CD4-positive, alpha-beta T cell treated with Interleukin-15 for 1 hour (primary cell): Measurements from ENCODE around the gene SELENON.

Experiments used
- DNase-seq: peaks from one replicate; pipeline ENCODE4 v3.0.0-alpha.2; 2020

The SELENON gene

GRCh38 chr1:25811384-25812082 lies 11.5 kb downstream of the SELENON start:
- no peak for DNase-seq

GRCh38 chr1:25813071-25813733 lies 13.2 kb downstream of the SELENON start:
- DNase-seq: no peak

DNA sequence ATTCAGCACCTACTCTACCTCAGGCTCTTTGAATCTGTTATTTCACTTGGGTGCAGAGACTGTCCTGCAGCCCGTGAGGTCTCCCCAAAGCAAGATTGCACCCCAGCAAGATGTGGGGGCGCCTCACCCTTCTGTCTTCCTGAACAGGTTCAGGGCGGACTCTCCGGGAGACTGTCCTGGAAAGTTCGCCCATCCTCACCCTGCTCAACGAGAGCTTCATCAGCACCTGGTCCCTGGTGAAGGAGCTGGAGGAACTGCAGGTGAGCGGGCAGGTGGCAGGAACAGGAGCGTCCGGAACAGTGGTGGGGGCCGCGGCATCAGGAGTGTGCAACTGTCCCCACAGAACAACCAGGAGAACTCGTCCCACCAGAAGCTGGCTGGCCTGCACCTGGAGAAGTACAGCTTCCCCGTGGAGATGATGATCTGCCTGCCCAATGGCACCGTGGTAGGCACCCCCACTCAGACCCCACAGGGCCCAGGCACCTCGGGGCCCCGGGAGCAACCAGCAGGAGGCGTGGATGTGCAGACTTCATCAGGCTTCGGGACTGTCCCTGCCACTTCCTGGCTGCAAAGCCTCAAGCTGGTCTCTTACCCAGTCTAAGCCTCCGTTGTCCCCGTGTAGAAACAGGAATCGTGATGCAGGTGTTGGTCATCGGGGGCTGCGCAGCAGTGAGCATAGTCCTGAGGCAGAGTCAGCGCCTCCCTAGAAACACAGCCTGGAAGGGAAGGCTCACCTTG lies 13.9 kb downstream of the SELENON start:
- DNase-seq: no peak

- no peak for DNase-seq
These were observed 14.6 kb downstream of the SELENON start for GRCh38 chr1:25814549-25815087.

DNA sequence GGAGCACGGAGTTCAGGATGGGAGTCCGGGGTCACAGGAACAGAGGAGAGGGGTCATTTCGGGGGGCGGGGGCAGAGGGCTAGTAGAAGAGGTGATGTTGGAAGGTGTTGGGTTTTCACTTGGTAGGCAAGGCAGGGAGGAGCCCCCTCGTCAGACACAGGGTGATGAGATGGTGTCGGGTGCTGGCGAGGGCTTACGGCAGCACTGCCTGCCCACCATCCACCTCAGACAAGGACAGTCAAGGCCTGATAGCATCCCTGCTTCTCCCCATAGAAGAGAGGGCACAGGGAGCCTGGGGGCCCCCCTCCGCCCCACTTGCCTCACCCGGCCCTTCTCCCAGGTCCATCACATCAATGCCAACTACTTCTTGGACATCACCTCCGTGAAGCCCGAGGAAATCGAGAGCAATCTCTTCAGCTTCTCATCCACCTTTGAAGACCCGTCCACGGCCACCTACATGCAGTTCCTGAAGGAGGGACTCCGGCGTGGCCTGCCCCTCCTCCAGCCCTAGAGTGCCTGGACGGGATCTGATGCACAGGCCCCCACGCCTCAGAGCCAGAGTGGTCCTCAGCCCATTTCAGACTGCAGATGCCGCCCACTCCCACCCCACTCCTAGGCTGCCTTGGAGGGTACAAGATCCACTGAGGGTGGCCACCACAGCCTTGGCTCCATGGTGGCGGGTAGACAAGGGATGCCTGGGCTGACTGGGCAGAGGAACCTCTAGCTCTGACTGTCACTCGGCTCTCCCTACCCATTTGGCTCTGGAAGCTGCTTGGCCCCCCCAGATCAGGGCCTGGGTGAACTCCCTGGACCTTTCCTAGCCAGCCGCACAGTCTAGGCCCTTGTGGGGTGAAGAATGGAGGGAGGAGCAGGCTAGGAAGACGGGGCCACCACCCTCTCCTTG lies 15.5 kb downstream of the SELENON start:
- DNase-seq: no peak

DNA sequence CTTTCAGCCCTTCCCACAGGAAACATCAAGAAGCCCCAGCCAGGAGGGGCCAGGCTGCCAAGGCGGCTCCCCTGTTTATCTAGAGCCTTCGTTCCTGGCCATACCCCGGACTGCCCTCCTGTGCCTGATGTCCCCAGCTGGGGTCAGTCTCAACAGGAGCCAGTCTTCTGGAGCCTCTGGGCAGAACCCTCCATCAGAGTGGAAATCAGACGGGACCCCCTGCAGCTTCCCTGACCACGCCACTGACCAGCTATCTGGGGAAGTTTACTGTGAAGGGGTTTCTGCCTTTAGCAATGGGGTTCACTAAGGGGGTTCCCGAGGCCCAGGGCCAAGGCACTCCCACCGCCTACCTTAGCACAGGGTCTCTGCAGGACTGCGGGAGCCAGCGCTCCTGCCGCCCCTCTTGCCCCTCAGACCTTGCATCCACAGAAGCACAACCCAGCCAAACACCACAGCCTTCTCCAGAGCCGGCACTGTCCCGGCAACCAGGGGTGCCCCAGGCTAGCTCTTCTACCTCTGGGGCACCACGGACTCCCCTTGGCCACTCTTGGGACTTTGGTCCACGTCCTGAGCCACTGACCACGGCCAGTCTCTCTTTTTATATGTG lies 16.2 kb downstream of the SELENON start:
- no peak for DNase-seq

DNA sequence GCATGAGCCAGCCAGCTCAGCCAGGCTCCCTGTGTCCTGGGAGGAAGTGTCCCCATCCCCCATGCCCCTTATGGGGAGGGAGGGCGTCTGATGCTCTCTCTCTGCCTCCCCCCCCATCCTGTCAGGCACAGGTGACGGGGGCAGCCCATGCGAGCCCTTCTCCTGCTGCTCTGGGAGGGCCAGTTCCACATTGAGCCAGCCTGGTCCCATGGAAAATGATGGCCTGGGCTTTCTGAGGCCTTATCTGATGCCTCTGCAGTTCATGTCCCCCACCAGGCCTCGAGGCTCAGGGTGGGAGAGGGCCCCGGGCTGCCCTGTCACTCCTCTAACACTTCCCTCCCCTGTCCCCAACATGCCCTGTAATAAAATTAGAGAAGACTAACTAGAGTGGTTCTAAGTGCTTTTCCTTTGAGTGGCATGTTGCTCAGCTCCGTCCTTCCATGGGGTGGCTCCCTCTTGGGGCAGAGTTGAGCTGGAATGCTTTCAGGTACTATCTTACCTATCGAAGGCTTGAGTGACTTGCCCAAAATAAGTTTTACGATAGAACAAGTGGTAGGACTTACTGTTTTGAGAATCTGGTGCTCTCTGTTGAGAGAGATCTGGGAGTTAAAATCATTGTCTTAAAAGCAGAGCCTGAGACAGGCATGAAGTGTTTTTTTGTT lies 18.0 kb downstream of the SELENON start:
- DNase-seq: no peak

DNA sequence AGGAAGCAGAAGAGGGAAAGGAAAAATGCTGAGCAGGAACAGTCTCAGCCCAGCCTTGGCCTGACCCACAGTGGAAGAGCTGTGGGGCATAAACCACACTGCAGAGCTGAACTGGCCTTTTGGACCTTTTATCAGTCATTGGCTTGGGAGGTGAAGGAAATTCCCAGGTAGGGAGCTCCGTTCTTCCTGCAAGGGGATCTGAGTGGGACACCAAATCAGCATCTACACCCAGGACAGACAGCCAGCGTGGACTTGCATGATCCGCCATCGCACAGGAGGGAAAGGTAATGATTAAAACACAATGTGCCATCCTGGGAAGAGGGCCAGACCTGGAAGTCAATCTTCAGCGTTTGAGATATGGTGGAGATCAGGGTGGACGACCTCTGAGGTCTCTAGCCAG lies 18.6 kb downstream of the SELENON start:
- DNase-seq: no peak

GRCh38 chr1:25819491-25820246 lies 19.7 kb downstream of the SELENON start, which contains the start of gene MTFR1L:
Gene MTFR1L (plus strand): TSS chr1:25819954. CDS start chr1:25823105, 3,151 bp downstream.
- DNase-seq: peak; percentile 91

DNA sequence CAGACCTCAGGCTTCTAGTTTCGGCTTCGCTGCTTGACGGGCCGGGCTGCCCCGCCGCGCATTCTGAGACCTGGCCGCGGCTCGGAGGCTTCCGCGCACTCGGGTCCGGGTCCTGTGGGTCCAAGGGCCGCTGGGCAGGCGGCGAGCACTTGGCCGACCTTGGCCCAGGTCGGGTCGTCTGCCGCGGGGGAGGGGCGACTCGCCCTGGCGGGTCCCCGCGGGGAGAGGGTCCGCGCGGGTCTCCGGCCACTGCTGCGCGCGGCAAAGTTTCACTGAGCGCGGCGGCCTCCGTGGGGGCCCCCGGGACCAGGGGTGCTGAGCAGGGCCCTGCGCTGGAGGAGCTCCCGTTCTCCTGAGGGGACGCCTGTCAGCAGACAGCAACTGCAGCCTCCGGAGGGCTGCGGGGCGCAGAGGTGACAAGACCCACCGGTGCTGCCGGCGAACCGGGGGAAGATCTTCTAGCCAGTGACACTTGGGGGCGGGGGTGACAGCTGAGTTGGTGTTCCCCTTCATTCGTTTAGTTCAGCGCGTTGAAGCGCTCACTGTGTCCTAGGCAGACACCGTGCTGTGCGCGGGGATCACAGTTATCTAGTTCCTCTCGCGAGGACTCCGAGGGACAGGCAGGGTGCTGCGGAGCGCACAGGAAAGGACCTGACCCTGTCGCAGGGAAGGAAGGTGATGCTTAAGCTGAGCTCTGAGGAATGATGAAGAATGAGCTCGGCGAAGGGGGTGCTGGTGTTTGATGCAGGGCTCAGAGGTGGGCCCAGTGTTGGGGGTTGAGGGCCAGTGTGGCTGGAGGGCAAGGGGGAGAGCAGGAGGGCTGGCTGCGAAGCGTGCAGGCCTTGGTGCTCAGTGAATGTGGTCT lies 20.5 kb downstream of the SELENON start:
- peak; percentile 78 for DNase-seq

DNA sequence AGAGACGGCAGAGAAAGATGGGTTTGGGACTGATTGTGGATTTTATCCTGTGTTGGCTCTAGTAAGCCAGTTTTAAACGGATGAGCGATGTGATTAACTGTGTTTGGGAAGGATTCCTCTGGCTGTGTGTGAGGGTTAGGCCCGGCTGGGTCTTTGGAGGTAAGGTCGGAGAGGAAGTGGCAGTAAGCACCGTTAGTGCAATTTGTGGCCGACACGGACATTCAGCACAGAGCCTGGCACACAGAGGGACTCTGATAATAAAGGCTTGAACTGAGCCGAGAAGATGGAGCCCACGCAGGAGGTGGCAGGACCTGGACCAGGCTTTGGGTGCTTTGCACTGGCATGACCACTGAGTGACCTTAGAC lies 21.1 kb downstream of the SELENON start:
- DNase-seq: no peak

DNA sequence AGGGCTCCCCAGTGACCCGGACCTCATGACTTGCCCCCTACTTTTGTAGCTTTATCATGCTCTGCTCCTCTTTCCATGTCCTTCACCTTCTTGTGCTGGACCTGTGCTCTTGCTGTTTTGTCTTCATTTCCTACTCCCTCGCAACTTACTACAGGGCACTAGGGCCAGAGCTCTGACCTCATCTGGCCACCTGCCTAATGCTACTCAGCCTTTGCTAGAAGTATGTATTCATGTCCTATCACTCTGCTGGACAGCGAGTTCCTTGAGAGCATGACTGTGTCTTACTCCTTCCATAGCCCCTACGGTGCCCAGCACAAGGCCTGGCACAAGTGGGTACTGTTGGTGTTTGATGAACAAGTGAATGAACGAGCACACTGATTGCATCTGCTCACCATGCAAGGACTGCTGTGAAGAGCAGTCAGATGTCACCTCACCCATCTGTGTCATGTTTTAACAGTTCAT lies 21.7 kb downstream of the SELENON start:
- DNase-seq: no peak

DNA sequence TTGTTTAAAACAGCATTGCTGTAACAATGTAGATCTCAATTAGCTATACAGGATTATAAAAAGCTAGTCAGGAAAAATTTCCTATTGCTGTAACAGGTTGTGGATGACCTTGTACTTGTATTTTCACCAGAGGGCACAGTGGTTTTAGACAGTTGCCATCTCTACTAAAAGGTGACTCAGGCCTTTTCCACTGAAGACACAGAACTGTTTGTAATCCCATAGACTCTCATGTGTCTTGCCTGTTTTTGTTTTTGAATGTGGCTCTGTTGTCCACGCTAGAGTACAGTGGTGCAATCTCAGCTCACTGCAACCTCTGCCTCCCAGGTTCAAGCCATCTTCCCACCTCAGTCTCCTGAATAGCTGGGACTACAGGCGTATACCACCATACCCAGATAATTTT lies 25.6 kb downstream of the SELENON start:
- DNase-seq: no peak

- no peak for DNase-seq
These were observed 26.6 kb downstream of the SELENON start for GRCh38 chr1:25826571-25826970.

- DNase-seq: no peak
These were observed 28.5 kb downstream of the SELENON start for GRCh38 chr1:25828491-25828890.

DNA sequence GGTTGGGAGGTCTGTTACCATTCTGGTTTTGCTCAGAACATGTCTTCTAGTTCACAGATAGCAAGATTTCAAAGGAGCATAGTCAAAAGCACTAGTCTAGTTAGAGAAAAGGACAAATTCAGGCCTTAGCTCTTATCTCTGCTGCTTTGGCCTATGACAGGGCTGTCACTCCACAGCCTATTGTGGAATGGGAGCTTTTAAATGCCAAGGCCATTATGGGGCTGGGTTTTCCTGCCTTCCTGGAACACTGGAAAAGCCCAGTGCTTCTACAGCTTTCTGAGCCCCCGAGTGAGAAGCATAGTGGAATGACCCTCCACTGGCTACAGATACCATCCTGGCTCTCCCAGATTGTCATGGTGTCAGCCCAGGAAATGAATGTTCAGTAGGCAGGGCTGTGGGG lies 29.1 kb downstream of the SELENON start:
- no peak for DNase-seq

- no peak for DNase-seq
These were observed 31.7 kb downstream of the SELENON start for GRCh38 chr1:25831569-25832196.

DNA sequence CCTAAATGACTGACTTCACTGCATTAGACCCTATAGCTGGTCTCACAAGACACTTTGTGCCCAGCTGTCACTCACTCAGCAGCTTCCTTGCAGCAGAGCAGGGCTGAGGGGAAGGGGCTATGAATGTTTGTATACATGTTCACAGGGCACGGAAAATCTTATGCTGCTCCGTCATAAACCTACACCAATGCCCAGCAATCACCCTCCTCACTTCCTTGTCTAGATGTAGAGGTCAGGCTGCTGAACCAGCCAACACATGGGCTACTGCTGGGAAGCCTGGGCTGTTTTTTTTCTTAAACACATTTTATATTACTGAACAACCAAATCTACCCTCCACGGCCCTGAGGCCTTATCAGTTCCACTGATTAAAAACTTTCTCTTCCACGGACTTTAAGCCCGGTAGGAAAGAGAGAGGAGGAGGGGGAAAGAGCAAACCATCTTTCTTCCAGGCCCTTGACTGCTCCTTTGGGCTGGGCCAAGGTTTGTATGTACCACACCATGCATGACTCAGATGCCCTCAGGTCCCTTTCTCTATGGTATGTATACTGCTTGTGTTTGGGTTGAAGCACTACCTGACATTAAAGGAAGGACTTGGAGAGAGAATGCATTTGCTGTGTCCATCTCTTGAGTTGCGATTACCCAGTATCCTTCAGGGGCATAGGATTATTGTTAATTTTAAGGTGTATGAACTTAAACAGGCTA lies 32.5 kb downstream of the SELENON start:
- no peak for DNase-seq

- no peak for DNase-seq
These were observed 33.2 kb downstream of the SELENON start for GRCh38 chr1:25833158-25833557.
